Measurements from ENCODE around the gene C1QTNF2.

GRCh38 chr5:160310552-160311295 lies 59.7 kb downstream of the C1QTNF2 start:
- TF ChIP-seq CTCF (IDR thresholded peaks at IDR 0.05) (no peak), POLR2A (IDR thresholded peaks at IDR 0.05) (no peak)

Measured in thyroid gland (tissue), 4 donors.